ENCODE results near the gene NTRK3. TPM values are rescaled to one million over a fixed set of nuclear protein-coding genes. Genes with fewer than 3 reads are reported as not detected.

The NTRK3 gene
- total and polyA plus RNA-seq, 8 donors, result 4.1 to 9.8 (median 7.4) TPM

DNA sequence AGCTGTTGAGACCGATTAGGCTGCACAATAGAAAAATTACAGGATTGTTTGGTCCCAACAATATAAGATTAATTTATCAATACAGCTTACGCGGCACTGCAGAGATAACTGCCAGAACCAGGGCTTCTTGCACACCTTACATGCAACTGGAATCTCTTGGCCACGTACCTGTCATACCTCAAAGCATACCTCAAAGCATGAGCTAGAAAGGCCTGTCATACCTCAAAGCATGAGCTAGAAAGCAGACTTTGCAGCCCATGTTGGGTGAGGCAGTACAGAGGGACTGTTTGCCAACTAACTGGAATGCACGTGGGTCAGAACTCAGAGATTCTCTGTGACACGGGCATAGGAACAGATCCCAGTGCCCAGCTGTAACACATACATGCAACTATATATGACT is 34.7 kb downstream of the NTRK3 start:
- Histone ChIP-seq H3K9me3 (peaks cover 0 to 2% of the 10 kb centered on the region in 2 donors), H3K27ac (no peak overlapping the region), H3K27me3 (no peaks in the 10 kb centered on the region), H3K4me1 (no peaks in the 10 kb centered on the region), H3K36me3 (no peaks in the 10 kb centered on the region), H3K4me3 (no peak overlapping the region)
- DNase-seq (no peak), ATAC-seq (no peak)
- TF ChIP-seq, protein P1, sequence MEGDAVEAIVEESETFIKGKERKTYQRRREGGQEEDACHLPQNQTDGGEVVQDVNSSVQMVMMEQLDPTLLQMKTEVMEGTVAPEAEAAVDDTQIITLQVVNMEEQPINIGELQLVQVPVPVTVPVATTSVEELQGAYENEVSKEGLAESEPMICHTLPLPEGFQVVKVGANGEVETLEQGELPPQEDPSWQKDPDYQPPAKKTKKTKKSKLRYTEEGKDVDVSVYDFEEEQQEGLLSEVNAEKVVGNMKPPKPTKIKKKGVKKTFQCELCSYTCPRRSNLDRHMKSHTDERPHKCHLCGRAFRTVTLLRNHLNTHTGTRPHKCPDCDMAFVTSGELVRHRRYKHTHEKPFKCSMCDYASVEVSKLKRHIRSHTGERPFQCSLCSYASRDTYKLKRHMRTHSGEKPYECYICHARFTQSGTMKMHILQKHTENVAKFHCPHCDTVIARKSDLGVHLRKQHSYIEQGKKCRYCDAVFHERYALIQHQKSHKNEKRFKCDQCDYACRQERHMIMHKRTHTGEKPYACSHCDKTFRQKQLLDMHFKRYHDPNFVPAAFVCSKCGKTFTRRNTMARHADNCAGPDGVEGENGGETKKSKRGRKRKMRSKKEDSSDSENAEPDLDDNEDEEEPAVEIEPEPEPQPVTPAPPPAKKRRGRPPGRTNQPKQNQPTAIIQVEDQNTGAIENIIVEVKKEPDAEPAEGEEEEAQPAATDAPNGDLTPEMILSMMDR (IDR thresholded peaks at IDR 0.05), result no peak
- intact Hi-C loops (cut with DNase I), result no loop called here

DNA sequence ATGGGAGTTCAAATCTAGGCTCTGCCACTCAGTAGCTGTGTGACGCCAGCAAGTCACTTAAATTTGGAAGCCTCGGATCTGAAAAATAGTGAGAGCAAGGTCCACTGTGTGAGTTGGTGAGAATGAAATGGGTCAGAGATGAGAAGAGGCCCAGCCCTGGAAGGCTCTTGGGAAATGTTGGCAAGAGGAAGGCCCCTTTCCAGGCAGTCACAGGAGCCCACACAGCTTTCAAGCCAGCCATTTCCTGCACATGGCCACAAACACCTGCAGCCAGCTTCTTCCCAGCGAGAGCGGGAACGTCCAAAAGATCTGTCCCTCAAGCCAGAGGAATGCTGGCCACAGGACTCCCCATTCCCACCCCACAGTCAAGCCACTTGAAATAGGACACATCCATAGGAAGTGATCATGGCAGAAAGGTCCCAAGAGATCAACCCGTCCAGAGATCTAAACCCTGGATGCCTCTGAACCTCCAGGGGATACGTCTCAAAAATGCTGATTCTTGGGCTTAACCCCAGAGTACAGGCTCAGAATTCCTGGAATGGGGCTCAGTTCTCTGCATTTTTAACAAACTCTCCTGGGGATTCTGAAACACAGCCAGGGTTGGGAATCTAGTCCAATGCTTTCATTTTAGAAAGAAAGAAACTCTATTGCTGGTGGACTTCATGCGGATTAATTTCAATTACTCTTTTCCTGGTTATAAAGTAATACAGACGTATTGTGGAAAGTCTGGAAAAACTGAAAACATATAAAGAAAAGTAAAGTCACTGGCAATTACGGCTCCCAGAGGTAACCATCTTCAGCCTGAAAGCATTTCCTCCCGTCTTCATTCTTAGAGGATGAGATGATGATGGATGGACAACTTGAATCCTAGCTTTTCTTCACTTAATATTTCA is 35.9 kb downstream of the NTRK3 start:
- TF ChIP-seq, protein P1 (IDR thresholded peaks at IDR 0.05), result no peak
- intact Hi-C loops (cut with DNase I), result no loop called here
- no peaks in the 10 kb centered on the region for H3K27me3 ChIP-seq
- DNase-seq (no peak), ATAC-seq (no peak)
- H3K4me1 ChIP-seq, result no peaks in the 10 kb centered on the region
- no peak overlapping the region for H3K27ac ChIP-seq
- H3K36me3 ChIP-seq, result no peaks in the 10 kb centered on the region
- peaks cover 0 to 2% of the 10 kb centered on the region in 2 donors for H3K9me3 ChIP-seq
- H3K4me3 ChIP-seq, result no peak overlapping the region

DNA sequence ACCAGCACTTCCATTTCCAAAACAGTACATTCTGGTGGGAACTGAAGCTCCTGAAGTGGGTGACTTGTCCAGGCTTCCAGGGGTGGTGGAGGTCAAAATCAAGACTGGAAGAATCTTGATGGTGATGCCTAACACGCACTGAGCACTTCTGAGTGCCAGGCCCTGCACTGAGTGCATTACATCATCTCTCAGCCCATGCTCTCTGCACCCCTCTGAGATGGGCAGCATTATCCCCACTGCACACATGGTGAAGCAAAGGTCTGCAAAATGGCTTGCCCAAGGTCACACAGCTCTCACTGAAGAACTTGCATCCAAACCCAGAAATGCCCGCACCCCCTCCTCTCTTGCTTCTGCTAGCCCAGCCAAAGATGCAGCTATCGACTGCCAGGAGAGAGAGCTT is 36.9 kb downstream of the NTRK3 start:
- Histone ChIP-seq H3K9me3 (peaks cover 0 to 2% of the 10 kb centered on the region in 2 donors), H3K4me3 (no peak overlapping the region), H3K36me3 (no peaks in the 10 kb centered on the region), H3K27me3 (no peaks in the 10 kb centered on the region), H3K27ac (no peak overlapping the region), H3K4me1 (no peaks in the 10 kb centered on the region)
- intact Hi-C loops (cut with DNase I), result no loop called here
- DNase-seq (no peak), ATAC-seq (no peak)
- TF ChIP-seq, protein P1 (IDR thresholded peaks at IDR 0.05), result no peak

DNA sequence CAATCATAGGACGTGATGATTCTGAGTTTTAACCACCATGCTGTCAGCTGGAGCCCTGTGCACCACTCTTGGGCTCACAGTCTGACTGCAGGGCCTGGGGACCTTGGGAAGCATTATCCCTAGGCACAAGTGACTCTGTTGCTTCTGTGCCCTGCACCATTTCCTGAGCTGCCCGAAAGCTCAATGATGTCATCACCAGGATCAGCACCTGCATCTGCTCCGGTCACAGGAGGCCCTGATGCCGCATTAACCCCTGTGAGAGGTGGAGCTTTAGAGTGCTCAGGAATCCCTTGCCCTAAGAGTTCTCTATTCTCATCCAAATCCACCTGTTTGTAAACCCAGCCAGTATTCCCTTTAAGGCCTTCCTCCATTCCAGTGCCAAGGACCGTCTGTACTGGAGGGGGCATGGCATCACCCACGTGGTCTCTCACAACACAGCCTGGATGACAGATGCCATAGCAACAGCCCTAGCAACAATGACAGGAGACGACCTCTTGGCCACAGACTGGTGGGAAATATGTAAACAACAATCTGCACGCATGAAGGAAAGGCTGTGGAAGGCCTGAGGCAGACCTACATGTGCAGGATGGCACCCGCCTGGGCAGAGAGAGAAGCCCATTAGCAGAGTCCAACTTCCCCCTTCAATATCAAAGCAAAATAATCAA is 37.9 kb downstream of the NTRK3 start:
- no peaks in the 10 kb centered on the region for H3K36me3 ChIP-seq
- no peak overlapping the region for H3K27ac ChIP-seq
- DNase-seq (no peak), ATAC-seq (no peak)
- H3K27me3 ChIP-seq, result no peaks in the 10 kb centered on the region
- peaks cover 0 to 2% of the 10 kb centered on the region in 2 donors for H3K9me3 ChIP-seq
- TF ChIP-seq, protein P1 (IDR thresholded peaks at IDR 0.05), result no peak
- H3K4me3 ChIP-seq, result no peak overlapping the region
- no peaks in the 10 kb centered on the region for H3K4me1 ChIP-seq
- intact Hi-C loops (cut with DNase I), result no loop called here

DNA sequence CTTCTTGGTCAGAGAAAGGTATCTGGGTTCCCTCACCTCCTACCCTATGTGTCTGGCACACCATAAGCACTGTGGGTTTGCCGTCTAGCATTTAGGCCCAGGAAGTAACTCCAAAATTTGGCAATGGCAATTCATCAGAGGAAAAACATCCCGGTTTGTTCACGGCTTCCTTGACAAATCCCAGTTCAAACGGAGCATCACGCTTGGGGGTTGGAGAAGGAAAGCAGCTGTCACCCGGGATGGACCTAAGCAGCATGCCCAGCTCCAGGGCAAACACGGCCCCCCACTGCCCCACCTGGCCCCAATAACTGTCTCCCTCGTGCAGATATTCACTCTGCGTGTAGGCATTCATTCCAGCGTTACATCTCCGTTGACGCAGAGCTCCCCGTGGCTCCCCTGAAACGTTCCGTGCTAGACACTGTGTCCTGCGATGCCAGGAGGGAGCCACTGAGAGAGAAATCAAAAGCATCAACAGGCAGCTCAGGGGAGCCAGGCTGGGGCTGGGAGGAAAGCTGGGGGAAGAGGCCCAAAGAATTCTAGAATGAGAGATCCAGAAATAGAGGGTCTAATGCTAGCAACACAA is 41.4 kb downstream of the NTRK3 start:
- TF ChIP-seq, protein P1 (IDR thresholded peaks at IDR 0.05), result no peak
- ATAC-seq, result no peak
- intact Hi-C loops (cut with DNase I), result no loop called here
- no peak for DNase-seq
- no peak overlapping the region for H3K4me3 ChIP-seq
- no peaks in the 10 kb centered on the region for H3K36me3 ChIP-seq
- no peaks in the 10 kb centered on the region for H3K27me3 ChIP-seq
- no peak overlapping the region for H3K27ac ChIP-seq
- H3K9me3 ChIP-seq, result peaks cover 0 to 2% of the 10 kb centered on the region in 2 donors
- H3K4me1 ChIP-seq, result no peaks in the 10 kb centered on the region
